WTC11 (cell line): ENCODE data around the gene MXD3. TPM values are rescaled to one million over a fixed set of nuclear protein-coding genes. Genes with fewer than 3 reads are reported as not detected.

Experiments
- ATAC-seq: fragments of 200-7000 bp; cut with Tn5 transposase; 2 replicates; pipeline ENCODE4 v1.10.0; 2021; ENCODE audit warnings: mild to moderate bottlenecking, moderate library complexity
- CTCF ChIA-PET: fragments of 300-600 bp; sonication (Branson Sonifier 250); formaldehyde crosslinking; loops from one replicate; lab custom pipeline; 2021; ENCODE audit warnings: antibody characterized with exemption; lab: Charles Lee
- POLR2A ChIA-PET: fragments of 350-600 bp; sonication (Branson Sonifier 250); formaldehyde crosslinking; loops from one replicate; lab custom pipeline; 2021; ENCODE audit warnings: antibody characterized with exemption; lab: Charles Lee
- DNase-seq: peaks from one replicate; pipeline ENCODE4 v3.0.0; 2021; ENCODE audit warnings: low spot score
- H3K27ac Mint-ChIP-seq: 2 replicates; pipeline ENCODE4 v1.8.0; 2021; ENCODE audit warnings: mixed read lengths
- H3K27me3 Mint-ChIP-seq: 2 replicates; pipeline ENCODE4 v1.8.0; 2021; ENCODE audit warnings: low read depth, mild to moderate bottlenecking, moderate library complexity, mixed read lengths
- H3K36me3 Mint-ChIP-seq: 2 replicates; pipeline ENCODE4 v1.8.0; 2021; ENCODE audit warnings: mixed read lengths
- H3K4me1 Mint-ChIP-seq: 2 replicates; pipeline ENCODE4 v1.8.0; 2022; ENCODE audit warnings: mixed read lengths
- H3K4me3 Mint-ChIP-seq: 2 replicates; pipeline ENCODE4 v1.8.0; 2021; ENCODE audit warnings: mild to moderate bottlenecking, moderate library complexity, mixed read lengths
- H3K9me3 Mint-ChIP-seq: 2 replicates; pipeline ENCODE4 v1.8.0; 2021; ENCODE audit warnings: mixed read lengths
- ELF4 ChIP-seq: sonication (generic); formaldehyde crosslinking; IDR thresholded peaks from 2 replicates; pipeline ENCODE4 v1.8.1; 2022; ENCODE audit warnings: low read depth, mild to moderate bottlenecking, moderate library complexity, missing genetic modification reagents
- FOXP1 ChIP-seq: sonication (generic); formaldehyde crosslinking; IDR thresholded peaks from 2 replicates; pipeline ENCODE4 v1.8.0; 2022; ENCODE audit warnings: missing genetic modification reagents, mild to moderate bottlenecking, moderate library complexity, borderline replicate concordance
- SMAD3 ChIP-seq: sonication (generic); formaldehyde crosslinking; IDR thresholded peaks from 2 replicates; pipeline ENCODE4 v1.8.0; 2022; ENCODE audit warnings: missing genetic modification reagents, mild to moderate bottlenecking, borderline replicate concordance
- TCF7 ChIP-seq: sonication (generic); formaldehyde crosslinking; IDR thresholded peaks from 2 replicates; pipeline ENCODE4 v1.8.0; 2022; ENCODE audit warnings: mild to moderate bottlenecking, low read depth, missing genetic modification reagents, moderate library complexity
- total RNA-seq: library from RNA; stranded (reverse); gene quantifications from 3 replicates; pipeline ENCODE4 v1.2.3, GENCODE V29; 2021
- TF ChIP-seq, protein P1 (sequence below): sonication (generic); formaldehyde crosslinking; IDR thresholded peaks from 2 replicates; pipeline ENCODE4 v1.8.1; 2023; ENCODE audit warnings: mild to moderate bottlenecking, missing genetic modification reagents
- TF ChIP-seq, protein P2 (sequence below): sonication (generic); formaldehyde crosslinking; IDR thresholded peaks from 2 replicates; pipeline ENCODE4 v1.8.1; 2023; ENCODE audit warnings: mild to moderate bottlenecking, missing genetic modification reagents, moderate library complexity
- TF ChIP-seq, protein P3 (sequence below): sonication (generic); formaldehyde crosslinking; IDR thresholded peaks from 2 replicates; pipeline ENCODE4 v1.8.1; 2023; ENCODE audit warnings: mild to moderate bottlenecking, missing genetic modification reagents, moderate library complexity
- TF ChIP-seq, protein P4 (sequence below): fragments of 250-450 bp; sonication (Bioruptor Pico); IDR thresholded peaks from 2 replicates; pipeline ENCODE4 v1.9.0; 2021; ENCODE audit warnings: mild to moderate bottlenecking
- TF ChIP-seq, protein P5 (sequence below): sonication (generic); formaldehyde crosslinking; IDR thresholded peaks from 2 replicates; pipeline ENCODE4 v1.8.0; 2022; ENCODE audit warnings: mild to moderate bottlenecking, missing genetic modification reagents
- TF ChIP-seq, protein P6 (sequence below): sonication (generic); formaldehyde crosslinking; IDR thresholded peaks from 2 replicates; pipeline ENCODE4 v1.8.0; 2022; ENCODE audit warnings: mild to moderate bottlenecking, missing genetic modification reagents
- TF ChIP-seq, protein P7 (sequence below): sonication (generic); formaldehyde crosslinking; IDR thresholded peaks from 2 replicates; pipeline ENCODE4 v1.8.0; 2022; ENCODE audit warnings: missing genetic modification reagents
- TF ChIP-seq, protein P8 (sequence below): sonication (generic); formaldehyde crosslinking; conservative IDR thresholded peaks from 2 replicates; pipeline ENCODE4 v1.8.1; 2023; ENCODE audit warnings: mild to moderate bottlenecking, low read depth, missing genetic modification reagents, moderate library complexity
- TF ChIP-seq, protein P9 (sequence below): sonication (generic); formaldehyde crosslinking; IDR thresholded peaks from 2 replicates; pipeline ENCODE4 v1.8.1; 2022; ENCODE audit warnings: low read depth, missing genetic modification reagents, borderline replicate concordance

MXD3 gene
- total RNA-seq, 1 experiment from 2014 or later, result 25.7 TPM

DNA sequence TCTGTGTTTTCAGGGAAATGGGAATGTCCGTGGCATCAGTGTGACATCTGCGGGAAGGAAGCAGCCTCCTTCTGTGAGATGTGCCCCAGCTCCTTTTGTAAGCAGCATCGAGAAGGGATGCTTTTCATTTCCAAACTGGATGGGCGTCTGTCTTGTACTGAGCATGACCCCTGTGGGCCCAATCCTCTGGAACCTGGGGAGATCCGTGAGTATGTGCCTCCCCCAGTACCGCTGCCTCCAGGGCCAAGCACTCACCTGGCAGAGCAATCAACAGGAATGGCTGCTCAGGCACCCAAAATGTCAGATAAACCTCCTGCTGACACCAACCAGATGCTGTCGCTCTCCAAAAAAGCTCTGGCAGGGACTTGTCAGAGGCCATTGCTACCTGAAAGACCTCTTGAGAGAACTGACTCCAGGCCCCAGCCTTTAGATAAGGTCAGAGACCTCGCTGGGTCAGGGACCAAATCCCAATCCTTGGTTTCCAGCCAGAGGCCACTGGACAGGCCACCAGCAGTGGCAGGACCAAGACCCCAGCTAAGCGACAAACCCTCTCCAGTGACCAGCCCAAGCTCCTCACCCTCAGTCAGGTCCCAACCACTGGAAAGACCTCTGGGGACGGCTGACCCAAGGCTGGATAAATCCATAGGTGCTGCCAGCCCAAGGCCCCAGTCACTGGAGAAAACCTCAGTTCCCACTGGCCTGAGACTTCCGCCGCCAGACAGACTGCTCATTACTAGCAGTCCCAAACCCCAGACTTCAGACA is 17.7 kb downstream of the MXD3 start:
- DNase-seq, result no peak
- Mint-ChIP-seq H3K36me3 (peaks cover 62% of the 10 kb centered on the region), H3K27ac (no peak overlapping the region), H3K27me3 (no peaks in the 10 kb centered on the region), H3K4me3 (no peak overlapping the region), H3K4me1 (peaks cover 21% of the 10 kb centered on the region), H3K9me3 (no peaks in the 10 kb centered on the region)
- TF ChIP-seq, protein P1, sequence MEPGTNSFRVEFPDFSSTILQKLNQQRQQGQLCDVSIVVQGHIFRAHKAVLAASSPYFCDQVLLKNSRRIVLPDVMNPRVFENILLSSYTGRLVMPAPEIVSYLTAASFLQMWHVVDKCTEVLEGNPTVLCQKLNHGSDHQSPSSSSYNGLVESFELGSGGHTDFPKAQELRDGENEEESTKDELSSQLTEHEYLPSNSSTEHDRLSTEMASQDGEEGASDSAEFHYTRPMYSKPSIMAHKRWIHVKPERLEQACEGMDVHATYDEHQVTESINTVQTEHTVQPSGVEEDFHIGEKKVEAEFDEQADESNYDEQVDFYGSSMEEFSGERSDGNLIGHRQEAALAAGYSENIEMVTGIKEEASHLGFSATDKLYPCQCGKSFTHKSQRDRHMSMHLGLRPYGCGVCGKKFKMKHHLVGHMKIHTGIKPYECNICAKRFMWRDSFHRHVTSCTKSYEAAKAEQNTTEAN (CRISPR knock-in tag), result no peak
- TF ChIP-seq, protein P2, sequence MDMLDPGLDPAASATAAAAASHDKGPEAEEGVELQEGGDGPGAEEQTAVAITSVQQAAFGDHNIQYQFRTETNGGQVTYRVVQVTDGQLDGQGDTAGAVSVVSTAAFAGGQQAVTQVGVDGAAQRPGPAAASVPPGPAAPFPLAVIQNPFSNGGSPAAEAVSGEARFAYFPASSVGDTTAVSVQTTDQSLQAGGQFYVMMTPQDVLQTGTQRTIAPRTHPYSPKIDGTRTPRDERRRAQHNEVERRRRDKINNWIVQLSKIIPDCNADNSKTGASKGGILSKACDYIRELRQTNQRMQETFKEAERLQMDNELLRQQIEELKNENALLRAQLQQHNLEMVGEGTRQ, result no peak
- TF ChIP-seq TCF7 (CRISPR knock-in tag) (no peak), SMAD3 (CRISPR knock-in tag) (no peak), ELF4 (CRISPR knock-in tag) (no peak), FOXP1 (CRISPR knock-in tag) (no peak)
- TF ChIP-seq, protein P3, sequence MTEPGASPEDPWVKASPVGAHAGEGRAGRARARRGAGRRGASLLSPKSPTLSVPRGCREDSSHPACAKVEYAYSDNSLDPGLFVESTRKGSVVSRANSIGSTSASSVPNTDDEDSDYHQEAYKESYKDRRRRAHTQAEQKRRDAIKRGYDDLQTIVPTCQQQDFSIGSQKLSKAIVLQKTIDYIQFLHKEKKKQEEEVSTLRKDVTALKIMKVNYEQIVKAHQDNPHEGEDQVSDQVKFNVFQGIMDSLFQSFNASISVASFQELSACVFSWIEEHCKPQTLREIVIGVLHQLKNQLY (CRISPR knock-in tag), result no peak
- TF ChIP-seq, protein P4, sequence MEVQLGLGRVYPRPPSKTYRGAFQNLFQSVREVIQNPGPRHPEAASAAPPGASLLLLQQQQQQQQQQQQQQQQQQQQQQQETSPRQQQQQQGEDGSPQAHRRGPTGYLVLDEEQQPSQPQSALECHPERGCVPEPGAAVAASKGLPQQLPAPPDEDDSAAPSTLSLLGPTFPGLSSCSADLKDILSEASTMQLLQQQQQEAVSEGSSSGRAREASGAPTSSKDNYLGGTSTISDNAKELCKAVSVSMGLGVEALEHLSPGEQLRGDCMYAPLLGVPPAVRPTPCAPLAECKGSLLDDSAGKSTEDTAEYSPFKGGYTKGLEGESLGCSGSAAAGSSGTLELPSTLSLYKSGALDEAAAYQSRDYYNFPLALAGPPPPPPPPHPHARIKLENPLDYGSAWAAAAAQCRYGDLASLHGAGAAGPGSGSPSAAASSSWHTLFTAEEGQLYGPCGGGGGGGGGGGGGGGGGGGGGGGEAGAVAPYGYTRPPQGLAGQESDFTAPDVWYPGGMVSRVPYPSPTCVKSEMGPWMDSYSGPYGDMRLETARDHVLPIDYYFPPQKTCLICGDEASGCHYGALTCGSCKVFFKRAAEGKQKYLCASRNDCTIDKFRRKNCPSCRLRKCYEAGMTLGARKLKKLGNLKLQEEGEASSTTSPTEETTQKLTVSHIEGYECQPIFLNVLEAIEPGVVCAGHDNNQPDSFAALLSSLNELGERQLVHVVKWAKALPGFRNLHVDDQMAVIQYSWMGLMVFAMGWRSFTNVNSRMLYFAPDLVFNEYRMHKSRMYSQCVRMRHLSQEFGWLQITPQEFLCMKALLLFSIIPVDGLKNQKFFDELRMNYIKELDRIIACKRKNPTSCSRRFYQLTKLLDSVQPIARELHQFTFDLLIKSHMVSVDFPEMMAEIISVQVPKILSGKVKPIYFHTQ, result no peak
- TF ChIP-seq, protein P5, sequence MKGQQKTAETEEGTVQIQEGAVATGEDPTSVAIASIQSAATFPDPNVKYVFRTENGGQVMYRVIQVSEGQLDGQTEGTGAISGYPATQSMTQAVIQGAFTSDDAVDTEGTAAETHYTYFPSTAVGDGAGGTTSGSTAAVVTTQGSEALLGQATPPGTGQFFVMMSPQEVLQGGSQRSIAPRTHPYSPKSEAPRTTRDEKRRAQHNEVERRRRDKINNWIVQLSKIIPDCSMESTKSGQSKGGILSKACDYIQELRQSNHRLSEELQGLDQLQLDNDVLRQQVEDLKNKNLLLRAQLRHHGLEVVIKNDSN, result no peak
- TF ChIP-seq, protein P6, sequence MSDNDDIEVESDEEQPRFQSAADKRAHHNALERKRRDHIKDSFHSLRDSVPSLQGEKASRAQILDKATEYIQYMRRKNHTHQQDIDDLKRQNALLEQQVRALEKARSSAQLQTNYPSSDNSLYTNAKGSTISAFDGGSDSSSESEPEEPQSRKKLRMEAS (CRISPR knock-in tag), result no peak
- TF ChIP-seq, protein P7, sequence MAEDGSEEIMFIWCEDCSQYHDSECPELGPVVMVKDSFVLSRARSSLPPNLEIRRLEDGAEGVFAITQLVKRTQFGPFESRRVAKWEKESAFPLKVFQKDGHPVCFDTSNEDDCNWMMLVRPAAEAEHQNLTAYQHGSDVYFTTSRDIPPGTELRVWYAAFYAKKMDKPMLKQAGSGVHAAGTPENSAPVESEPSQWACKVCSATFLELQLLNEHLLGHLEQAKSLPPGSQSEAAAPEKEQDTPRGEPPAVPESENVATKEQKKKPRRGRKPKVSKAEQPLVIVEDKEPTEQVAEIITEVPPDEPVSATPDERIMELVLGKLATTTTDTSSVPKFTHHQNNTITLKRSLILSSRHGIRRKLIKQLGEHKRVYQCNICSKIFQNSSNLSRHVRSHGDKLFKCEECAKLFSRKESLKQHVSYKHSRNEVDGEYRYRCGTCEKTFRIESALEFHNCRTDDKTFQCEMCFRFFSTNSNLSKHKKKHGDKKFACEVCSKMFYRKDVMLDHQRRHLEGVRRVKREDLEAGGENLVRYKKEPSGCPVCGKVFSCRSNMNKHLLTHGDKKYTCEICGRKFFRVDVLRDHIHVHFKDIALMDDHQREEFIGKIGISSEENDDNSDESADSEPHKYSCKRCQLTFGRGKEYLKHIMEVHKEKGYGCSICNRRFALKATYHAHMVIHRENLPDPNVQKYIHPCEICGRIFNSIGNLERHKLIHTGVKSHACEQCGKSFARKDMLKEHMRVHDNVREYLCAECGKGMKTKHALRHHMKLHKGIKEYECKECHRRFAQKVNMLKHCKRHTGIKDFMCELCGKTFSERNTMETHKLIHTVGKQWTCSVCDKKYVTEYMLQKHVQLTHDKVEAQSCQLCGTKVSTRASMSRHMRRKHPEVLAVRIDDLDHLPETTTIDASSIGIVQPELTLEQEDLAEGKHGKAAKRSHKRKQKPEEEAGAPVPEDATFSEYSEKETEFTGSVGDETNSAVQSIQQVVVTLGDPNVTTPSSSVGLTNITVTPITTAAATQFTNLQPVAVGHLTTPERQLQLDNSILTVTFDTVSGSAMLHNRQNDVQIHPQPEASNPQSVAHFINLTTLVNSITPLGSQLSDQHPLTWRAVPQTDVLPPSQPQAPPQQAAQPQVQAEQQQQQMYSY (CRISPR knock-in tag), result no peak
- TF ChIP-seq, protein P8, sequence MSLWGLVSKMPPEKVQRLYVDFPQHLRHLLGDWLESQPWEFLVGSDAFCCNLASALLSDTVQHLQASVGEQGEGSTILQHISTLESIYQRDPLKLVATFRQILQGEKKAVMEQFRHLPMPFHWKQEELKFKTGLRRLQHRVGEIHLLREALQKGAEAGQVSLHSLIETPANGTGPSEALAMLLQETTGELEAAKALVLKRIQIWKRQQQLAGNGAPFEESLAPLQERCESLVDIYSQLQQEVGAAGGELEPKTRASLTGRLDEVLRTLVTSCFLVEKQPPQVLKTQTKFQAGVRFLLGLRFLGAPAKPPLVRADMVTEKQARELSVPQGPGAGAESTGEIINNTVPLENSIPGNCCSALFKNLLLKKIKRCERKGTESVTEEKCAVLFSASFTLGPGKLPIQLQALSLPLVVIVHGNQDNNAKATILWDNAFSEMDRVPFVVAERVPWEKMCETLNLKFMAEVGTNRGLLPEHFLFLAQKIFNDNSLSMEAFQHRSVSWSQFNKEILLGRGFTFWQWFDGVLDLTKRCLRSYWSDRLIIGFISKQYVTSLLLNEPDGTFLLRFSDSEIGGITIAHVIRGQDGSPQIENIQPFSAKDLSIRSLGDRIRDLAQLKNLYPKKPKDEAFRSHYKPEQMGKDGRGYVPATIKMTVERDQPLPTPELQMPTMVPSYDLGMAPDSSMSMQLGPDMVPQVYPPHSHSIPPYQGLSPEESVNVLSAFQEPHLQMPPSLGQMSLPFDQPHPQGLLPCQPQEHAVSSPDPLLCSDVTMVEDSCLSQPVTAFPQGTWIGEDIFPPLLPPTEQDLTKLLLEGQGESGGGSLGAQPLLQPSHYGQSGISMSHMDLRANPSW (CRISPR knock-in tag), result no peak
- TF ChIP-seq, protein P9, sequence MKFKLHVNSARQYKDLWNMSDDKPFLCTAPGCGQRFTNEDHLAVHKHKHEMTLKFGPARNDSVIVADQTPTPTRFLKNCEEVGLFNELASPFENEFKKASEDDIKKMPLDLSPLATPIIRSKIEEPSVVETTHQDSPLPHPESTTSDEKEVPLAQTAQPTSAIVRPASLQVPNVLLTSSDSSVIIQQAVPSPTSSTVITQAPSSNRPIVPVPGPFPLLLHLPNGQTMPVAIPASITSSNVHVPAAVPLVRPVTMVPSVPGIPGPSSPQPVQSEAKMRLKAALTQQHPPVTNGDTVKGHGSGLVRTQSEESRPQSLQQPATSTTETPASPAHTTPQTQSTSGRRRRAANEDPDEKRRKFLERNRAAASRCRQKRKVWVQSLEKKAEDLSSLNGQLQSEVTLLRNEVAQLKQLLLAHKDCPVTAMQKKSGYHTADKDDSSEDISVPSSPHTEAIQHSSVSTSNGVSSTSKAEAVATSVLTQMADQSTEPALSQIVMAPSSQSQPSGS (CRISPR knock-in tag), result no peak
- ATAC-seq, result no peak
- POLR2A ChIA-PET, result no interaction called here
- CTCF ChIA-PET, result interaction anchor here (0.9 to 1.8 kb wide), 2 partner anchors 16 to 182 kb away, joined by 3 read pairs; no protein-coding TSS in a partner anchor
